ENCODE results near the gene DICER1. TPM values are rescaled to one million over a fixed set of nuclear protein-coding genes. Genes with fewer than 3 reads are reported as not detected.

Gene DICER1
- total RNA-seq, 1 donor from 2014 or later, result 64.0 TPM

DNA sequence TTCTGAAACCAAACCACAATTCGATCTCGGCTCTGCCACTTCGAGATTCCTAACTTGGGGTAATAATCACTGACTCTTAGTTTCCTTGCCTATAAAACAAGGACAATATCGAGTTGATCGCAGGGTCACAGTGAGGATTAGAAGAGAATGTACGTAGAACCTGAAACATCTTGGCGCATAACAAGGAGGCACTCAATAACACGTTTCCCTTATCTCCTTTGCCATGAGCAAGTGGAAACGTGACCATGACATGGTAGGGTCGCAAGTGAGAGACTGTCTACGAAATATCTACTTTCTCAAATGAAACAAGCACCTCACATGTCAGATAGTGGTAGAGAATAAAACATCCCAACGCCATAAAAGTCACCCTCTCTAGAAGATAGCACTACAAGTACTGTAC, 2.3 kb downstream of the DICER1 start:
- peak overlapping the region; percentile 81 for H3K4me3 Mint-ChIP-seq (ENCODE audit: low read depth)
- peak overlapping the region; percentile 68 for H3K27ac Mint-ChIP-seq
- intact Hi-C loops (cut with micrococcal nuclease), result loop anchor here (1.0 to 5.0 kb wide), 2 partner anchors 105 to 167 kb away; no protein-coding TSS in a partner anchor
- H3K4me1 Mint-ChIP-seq (ENCODE audit: low read depth), result peaks cover 40% of the 10 kb centered on the region
- DNase-seq (ENCODE audit: low spot score), result no peak
- peaks cover 25% of the 10 kb centered on the region for H3K36me3 Mint-ChIP-seq (ENCODE audit: low read depth)
- H3K27me3 Mint-ChIP-seq (ENCODE audit: low read depth), result no peaks in the 10 kb centered on the region
- no peaks in the 10 kb centered on the region for H3K9me3 Mint-ChIP-seq

DNA sequence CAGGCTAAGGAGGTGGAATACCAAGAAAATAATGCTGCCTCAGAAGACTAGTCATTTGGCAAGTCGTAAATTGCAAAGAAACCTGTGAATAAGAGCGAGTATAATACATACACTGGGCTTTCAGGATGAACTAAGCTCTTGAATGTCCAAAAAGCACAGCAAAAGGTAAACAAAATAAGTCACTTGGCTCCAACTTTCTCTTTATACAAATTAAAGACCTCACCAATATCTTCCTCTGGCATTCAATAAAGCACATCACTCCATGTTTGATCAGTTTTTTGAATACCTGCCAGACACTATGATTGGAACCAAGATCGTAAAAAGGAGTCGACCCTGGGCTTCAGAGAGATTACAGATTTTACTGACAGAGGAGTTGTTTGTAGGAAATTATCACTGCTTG, 3.5 kb downstream of the DICER1 start:
- intact Hi-C loops (cut with micrococcal nuclease), result no loop called here
- no peak overlapping the region for H3K4me3 Mint-ChIP-seq (ENCODE audit: low read depth)
- H3K27ac Mint-ChIP-seq, result no peak overlapping the region
- DNase-seq (ENCODE audit: low spot score), result no peak
- H3K36me3 Mint-ChIP-seq (ENCODE audit: low read depth), result peaks cover 31% of the 10 kb centered on the region
- H3K4me1 Mint-ChIP-seq (ENCODE audit: low read depth), result peaks cover 40% of the 10 kb centered on the region
- no peaks in the 10 kb centered on the region for H3K9me3 Mint-ChIP-seq
- H3K27me3 Mint-ChIP-seq (ENCODE audit: low read depth), result no peaks in the 10 kb centered on the region

DNA sequence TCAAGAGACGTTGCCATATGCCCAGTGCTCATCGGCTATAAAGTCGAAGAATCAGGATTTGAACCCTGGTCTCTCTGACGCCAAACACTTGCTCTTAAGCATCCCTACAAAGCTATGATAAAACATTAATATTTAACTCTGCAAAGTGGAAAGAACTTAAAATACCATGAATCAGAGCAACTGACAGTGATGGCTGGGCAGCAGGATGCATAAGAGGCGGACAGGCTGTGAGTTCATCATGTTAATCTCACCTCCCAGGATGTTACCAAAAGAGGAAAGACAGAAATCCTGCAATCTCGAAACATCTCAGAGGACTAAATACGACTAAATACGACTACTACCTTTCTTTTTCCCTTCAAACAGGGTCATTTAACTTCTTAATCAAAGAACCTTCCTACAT, 5.8 kb downstream of the DICER1 start:
- Mint-ChIP-seq H3K9me3 (peaks cover 12% of the 10 kb centered on the region), H3K4me3 (ENCODE audit: low read depth) (no peak overlapping the region), H3K4me1 (ENCODE audit: low read depth) (peaks cover 36% of the 10 kb centered on the region), H3K36me3 (ENCODE audit: low read depth) (peaks cover 51% of the 10 kb centered on the region), H3K27ac (no peak overlapping the region), H3K27me3 (ENCODE audit: low read depth) (no peaks in the 10 kb centered on the region)
- intact Hi-C loops (cut with micrococcal nuclease), result no loop called here
- no peak for DNase-seq (ENCODE audit: low spot score)

DNA sequence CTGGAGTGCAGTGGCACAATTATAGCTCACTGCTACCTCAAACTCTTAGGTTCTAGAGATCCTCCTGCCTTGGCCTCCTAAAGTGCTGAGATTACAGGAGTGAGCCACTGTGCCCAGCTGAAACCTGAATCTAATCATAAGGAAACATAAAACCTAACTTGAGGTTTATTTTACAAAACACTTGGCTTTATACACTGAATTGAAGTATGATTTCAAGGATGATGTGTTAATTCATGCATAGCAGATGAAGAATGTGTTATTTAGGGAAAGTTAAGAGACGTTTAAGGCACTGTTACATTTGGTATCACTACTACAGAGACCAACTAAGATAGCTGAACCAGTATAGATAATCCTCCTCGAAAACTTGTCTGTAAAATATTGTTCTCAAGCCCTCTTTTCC, 6.4 kb downstream of the DICER1 start:
- peaks cover 32% of the 10 kb centered on the region for H3K4me1 Mint-ChIP-seq (ENCODE audit: low read depth)
- no peak overlapping the region for H3K27ac Mint-ChIP-seq

DNA sequence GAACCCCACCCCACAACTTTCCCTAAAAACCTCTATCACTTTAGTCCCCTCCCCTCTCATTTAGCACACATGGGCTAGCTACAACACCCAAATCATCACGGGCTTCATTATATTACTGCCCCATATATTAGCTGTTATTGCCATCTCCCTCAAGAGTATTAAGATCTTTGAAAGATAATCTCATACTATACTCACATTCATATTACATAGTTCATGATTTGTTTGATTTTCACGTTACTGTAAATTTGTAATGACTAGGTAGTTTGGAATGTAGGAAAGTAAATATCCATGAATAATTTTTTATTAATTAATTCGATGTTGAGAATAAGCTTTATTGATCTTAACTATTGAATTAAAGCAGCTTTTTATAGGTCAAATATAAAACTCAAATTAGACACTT, 7.9 kb downstream of the DICER1 start:
- Mint-ChIP-seq H3K27ac (no peak overlapping the region), H3K9me3 (peaks cover 31% of the 10 kb centered on the region), H3K4me1 (ENCODE audit: low read depth) (peaks cover 25% of the 10 kb centered on the region), H3K27me3 (ENCODE audit: low read depth) (no peaks in the 10 kb centered on the region), H3K36me3 (ENCODE audit: low read depth) (peaks cover 55% of the 10 kb centered on the region), H3K4me3 (ENCODE audit: low read depth) (no peak overlapping the region)
- no peak for DNase-seq (ENCODE audit: low spot score)
- intact Hi-C loops (cut with micrococcal nuclease), result no loop called here

More for the DNA sequence above, 6.4 kb downstream of the DICER1 start:
- Mint-ChIP-seq H3K4me3 (ENCODE audit: low read depth) (no peak overlapping the region), H3K27me3 (ENCODE audit: low read depth) (no peaks in the 10 kb centered on the region), H3K36me3 (ENCODE audit: low read depth) (peaks cover 52% of the 10 kb centered on the region), H3K9me3 (peaks cover 19% of the 10 kb centered on the region)
- intact Hi-C loops (cut with micrococcal nuclease), result no loop called here
- no peak for DNase-seq (ENCODE audit: low spot score)

DNA sequence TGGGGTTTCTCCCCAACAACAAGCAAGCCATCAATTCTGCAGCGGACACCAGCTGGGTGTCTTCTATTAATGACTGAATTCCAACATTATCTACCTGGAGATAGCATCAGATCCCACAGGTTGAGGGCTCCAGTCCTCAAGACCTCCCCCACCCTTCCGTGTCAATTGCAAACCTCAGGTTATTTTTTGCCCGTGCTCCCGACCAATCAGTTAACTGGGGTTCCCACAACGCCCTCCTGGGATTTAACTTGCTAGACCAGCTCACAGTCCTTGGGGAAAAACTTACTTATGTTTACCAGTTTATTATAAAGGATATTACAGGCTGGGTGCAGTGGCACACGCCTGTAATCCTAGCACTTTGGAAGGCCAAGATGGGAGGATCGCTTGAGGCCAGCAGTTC, 9.7 kb downstream of the DICER1 start:
- peaks cover 18% of the 10 kb centered on the region for H3K4me1 Mint-ChIP-seq (ENCODE audit: low read depth)

DNA sequence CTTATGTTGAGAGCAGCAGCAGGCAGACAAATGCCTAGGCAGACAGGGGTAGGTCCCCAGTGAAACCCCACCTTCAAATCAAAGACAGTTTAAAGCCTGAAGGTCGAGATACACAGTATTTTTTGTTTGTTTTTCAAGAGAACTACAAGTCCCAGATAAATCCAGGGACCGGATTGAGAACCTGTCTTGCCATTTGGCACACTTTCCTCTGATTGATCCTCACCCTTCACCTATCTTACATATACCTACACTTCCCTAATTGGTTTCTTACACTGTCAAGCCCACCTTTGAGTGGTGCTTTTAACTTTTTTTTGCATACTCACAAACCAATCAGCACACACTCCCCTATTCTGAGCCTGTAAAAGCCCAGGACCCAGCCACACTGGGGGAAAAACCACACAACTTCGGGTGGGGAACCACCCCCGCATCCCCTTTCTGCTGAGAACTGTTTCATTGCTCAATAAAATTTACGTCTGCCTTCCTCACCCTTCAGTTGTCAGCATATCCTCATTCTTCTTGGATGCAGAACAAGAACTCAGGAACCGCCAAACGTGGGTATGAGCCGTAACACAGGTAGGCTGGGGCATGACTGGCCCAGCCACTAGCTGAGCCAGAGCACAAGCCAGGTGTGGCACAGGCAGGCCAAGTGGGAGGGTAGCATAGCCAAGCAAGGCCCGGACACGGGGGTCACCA, 11.1 kb downstream of the DICER1 start:
- Mint-ChIP-seq H3K27ac (no peak overlapping the region), H3K27me3 (ENCODE audit: low read depth) (no peaks in the 10 kb centered on the region), H3K4me1 (ENCODE audit: low read depth) (peaks cover 13% of the 10 kb centered on the region), H3K36me3 (ENCODE audit: low read depth) (peaks cover 45% of the 10 kb centered on the region), H3K4me3 (ENCODE audit: low read depth) (no peak overlapping the region), H3K9me3 (peaks cover 31% of the 10 kb centered on the region)
- intact Hi-C loops (cut with micrococcal nuclease), result no loop called here
- DNase-seq (ENCODE audit: low spot score), result no peak

More for the DNA sequence above, 9.7 kb downstream of the DICER1 start:
- Mint-ChIP-seq H3K27me3 (ENCODE audit: low read depth) (no peaks in the 10 kb centered on the region), H3K9me3 (peaks cover 31% of the 10 kb centered on the region), H3K4me3 (ENCODE audit: low read depth) (no peak overlapping the region), H3K36me3 (ENCODE audit: low read depth) (peaks cover 45% of the 10 kb centered on the region), H3K27ac (no peak overlapping the region)
- no peak for DNase-seq (ENCODE audit: low spot score)
- intact Hi-C loops (cut with micrococcal nuclease), result no loop called here

DNA sequence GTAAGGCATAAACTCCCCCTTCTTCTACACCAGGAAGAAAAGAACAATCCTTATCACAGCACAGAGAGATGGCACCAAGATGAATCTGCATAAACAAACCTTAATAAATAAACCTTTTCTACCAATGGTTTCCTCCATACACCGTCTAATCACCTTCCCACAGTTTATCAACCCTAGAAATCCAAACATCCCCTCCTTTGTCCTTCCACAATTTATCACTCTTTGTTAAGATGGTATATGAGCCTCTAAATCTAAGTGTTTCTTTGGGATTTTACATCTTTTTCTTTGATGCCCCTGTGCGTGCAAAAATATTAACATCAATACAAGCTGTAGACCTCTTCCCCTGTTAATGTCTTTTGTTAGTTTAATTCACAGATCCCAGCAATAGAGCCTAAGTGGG, 12.5 kb downstream of the DICER1 start:
- Mint-ChIP-seq H3K4me3 (ENCODE audit: low read depth) (no peak overlapping the region), H3K27me3 (ENCODE audit: low read depth) (no peaks in the 10 kb centered on the region), H3K27ac (no peak overlapping the region), H3K4me1 (ENCODE audit: low read depth) (peaks cover 13% of the 10 kb centered on the region), H3K9me3 (peaks cover 31% of the 10 kb centered on the region), H3K36me3 (ENCODE audit: low read depth) (peaks cover 48% of the 10 kb centered on the region)
- intact Hi-C loops (cut with micrococcal nuclease), result no loop called here
- DNase-seq (ENCODE audit: low spot score), result no peak

DNA sequence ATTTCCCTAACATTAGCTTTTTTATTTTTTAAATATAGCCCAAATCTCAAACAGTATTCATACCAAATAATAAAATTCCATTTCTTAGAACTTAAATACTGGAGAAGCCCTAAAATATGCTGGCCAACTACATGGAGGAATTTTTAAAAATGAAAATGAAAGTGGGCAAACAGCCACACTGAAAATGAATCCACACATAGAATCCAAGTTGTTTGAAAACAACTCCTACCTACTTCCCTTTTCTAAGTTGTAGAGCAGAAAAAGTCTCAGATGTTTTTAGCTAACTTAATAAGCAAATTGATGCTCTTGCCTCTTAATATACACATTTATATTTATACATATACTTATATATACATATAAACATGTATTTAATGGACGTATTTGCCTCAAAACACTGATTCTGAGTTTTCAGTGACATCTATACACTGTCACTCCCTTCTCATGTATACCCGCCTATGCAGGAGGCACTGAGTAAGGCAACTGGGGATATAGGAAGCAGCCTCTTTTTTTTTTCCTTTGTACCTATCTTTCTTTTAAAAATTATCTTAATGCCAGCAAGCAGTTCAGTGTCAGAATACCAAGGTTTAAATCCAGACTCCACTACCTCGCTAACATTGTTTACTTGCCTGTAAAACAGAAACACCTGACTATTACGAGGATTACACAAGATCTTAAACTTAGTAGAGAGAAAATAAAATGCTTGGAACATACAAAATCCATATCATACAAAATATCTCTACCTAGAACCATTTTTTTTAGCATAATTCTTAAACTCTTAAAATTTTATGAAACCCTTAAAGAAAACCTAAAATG, 13.3 kb downstream of the DICER1 start:
- intact Hi-C loops (cut with micrococcal nuclease), result no loop called here
- no peak overlapping the region for H3K27ac Mint-ChIP-seq
- H3K36me3 Mint-ChIP-seq (ENCODE audit: low read depth), result peaks cover 43% of the 10 kb centered on the region
- no peaks in the 10 kb centered on the region for H3K27me3 Mint-ChIP-seq (ENCODE audit: low read depth)
- peaks cover 17% of the 10 kb centered on the region for H3K4me1 Mint-ChIP-seq (ENCODE audit: low read depth)
- H3K9me3 Mint-ChIP-seq, result peaks cover 31% of the 10 kb centered on the region
- H3K4me3 Mint-ChIP-seq (ENCODE audit: low read depth), result no peak overlapping the region
- no peak for DNase-seq (ENCODE audit: low spot score)

DNA sequence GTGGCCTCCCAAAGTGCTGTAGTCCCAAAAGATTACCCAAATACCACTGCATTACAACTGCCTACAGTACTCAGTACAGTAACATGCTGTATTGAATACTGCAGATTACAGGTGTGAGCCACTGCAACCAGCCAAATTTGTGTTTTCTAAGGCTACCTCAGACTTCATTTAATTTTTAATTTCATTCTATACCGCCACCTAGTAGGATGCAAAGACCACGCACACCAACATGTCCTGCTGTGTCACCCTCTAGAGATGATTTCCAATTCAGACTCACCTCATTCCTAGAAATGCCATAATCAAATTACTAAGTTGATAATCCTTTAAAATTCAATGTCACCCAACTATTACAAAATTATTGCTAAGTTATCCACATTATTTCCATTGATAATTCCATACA, 15.1 kb downstream of the DICER1 start:
- no peaks in the 10 kb centered on the region for H3K27me3 Mint-ChIP-seq (ENCODE audit: low read depth)
- H3K27ac Mint-ChIP-seq, result no peak overlapping the region
- intact Hi-C loops (cut with micrococcal nuclease), result no loop called here
- peaks cover 24% of the 10 kb centered on the region for H3K9me3 Mint-ChIP-seq
- peaks cover 17% of the 10 kb centered on the region for H3K4me1 Mint-ChIP-seq (ENCODE audit: low read depth)
- DNase-seq (ENCODE audit: low spot score), result no peak
- no peak overlapping the region for H3K4me3 Mint-ChIP-seq (ENCODE audit: low read depth)
- peaks cover 26% of the 10 kb centered on the region for H3K36me3 Mint-ChIP-seq (ENCODE audit: low read depth)

DNA sequence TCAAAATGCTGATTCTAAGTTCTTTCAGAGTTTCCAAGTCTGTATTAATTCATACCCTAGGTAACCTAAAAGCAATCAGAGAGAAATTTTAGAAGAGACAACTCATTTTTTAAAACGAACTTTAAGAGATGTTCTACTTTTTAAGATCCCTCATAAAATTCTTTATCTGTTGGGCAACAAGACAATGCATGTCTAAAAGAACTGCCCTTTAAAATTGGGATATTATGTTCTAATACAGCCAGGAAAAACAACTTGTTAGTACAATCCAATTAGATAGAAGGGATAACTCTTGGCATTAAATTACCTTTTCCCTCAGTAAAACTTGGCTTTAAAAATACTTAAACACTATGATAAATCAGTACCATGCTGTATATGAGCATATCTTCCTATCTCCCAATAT, 15.6 kb downstream of the DICER1 start:
- peaks cover 20% of the 10 kb centered on the region for H3K9me3 Mint-ChIP-seq
- H3K27me3 Mint-ChIP-seq (ENCODE audit: low read depth), result no peaks in the 10 kb centered on the region
- peaks cover 23% of the 10 kb centered on the region for H3K36me3 Mint-ChIP-seq (ENCODE audit: low read depth)
- H3K4me3 Mint-ChIP-seq (ENCODE audit: low read depth), result no peak overlapping the region
- H3K4me1 Mint-ChIP-seq (ENCODE audit: low read depth), result peaks cover 19% of the 10 kb centered on the region
- no peak overlapping the region for H3K27ac Mint-ChIP-seq
- no peak for DNase-seq (ENCODE audit: low spot score)
- intact Hi-C loops (cut with micrococcal nuclease), result no loop called here

DNA sequence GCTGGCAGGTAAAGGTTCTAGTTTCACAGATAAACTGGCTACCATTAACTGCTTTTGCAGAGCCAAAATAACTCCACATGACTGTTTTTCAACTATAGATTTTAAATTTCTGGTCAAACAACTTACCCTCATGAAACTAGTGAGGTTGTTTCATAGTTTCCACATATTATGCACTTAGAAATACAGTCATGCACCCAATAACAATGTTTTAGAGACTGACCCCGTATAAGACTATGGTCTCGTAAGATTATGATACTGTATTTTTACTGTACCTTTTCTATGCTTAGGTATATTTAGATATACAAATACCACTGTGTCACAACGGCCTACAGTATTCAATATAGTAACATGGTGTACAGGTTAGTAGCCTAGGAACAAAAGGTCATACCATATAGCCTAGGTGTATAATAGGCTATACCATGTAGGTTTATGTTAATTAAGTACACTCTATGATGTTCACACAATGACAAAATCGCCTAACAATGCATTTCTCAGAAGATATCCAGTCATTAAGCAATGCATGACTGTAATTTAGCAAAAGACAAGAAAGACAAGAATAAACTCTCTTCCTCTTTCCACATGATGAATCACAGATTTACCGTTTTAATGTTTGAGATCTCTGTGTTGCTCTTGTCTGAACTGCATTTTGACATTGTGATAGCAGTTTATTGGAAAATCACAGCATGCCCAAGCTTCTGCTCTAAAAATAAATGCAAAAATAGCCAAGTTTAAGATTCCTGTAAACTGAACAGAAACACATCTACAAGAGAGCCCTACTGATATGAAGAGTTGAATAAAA, 17.1 kb downstream of the DICER1 start:
- Mint-ChIP-seq H3K27ac (no peak overlapping the region), H3K27me3 (ENCODE audit: low read depth) (no peaks in the 10 kb centered on the region), H3K4me1 (ENCODE audit: low read depth) (peaks cover 19% of the 10 kb centered on the region), H3K4me3 (ENCODE audit: low read depth) (no peak overlapping the region), H3K36me3 (ENCODE audit: low read depth) (peaks cover 17% of the 10 kb centered on the region), H3K9me3 (peaks cover 8% of the 10 kb centered on the region)
- DNase-seq (ENCODE audit: low spot score), result no peak
- intact Hi-C loops (cut with micrococcal nuclease), result no loop called here

Measured in activated T-helper 2 cell treated with anti-CD3 and anti-CD28 coated beads, Interferon-gamma antibody, Interleukin-2, Interleukin-4, amounts not matched to agents 10 μg/mL and 5 μg/mL and 100 μg/mL, durations not matched to agents 14 hours and 24 hours and 36 hours (primary cell).